ENCODE measurements around the gene MAP3K7. TPM values are rescaled to one million over a fixed set of nuclear protein-coding genes. Genes with fewer than 3 reads are reported as not detected.

The MAP3K7 gene
- total RNA-seq, 1 donor from 2014 or later: 18.3 TPM

DNA sequence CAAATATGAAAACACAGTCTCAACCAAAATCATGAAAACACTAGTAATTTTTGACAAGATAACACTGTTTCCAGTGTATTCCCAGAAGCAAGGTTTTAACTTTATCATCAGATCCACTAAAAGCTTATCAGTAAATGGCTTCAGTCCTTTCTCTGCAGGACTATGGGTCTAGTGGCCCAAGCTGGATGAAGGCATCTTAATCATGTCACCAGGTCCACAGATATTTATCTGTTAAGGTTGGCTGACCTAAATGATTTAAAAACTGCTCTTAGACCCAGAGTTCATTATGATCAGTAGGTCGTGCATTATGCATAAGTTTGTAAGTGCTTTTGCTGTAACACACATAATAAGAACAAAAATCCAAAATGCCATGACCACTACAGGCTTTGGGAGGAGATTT lies 118.0 kb downstream of the MAP3K7 start:
- Histone ChIP-seq H3K4me1 (no peaks in the 10 kb centered on the region), H3K27me3 (no peaks in the 10 kb centered on the region), H3K4me3 (no peak overlapping the region), H3K9me3 (no peaks in the 10 kb centered on the region), H3K36me3 (no peaks in the 10 kb centered on the region), H3K27ac (no peak overlapping the region)
- intact Hi-C loops (cut with DNase I): no loop called here
- TF ChIP-seq, protein P1, sequence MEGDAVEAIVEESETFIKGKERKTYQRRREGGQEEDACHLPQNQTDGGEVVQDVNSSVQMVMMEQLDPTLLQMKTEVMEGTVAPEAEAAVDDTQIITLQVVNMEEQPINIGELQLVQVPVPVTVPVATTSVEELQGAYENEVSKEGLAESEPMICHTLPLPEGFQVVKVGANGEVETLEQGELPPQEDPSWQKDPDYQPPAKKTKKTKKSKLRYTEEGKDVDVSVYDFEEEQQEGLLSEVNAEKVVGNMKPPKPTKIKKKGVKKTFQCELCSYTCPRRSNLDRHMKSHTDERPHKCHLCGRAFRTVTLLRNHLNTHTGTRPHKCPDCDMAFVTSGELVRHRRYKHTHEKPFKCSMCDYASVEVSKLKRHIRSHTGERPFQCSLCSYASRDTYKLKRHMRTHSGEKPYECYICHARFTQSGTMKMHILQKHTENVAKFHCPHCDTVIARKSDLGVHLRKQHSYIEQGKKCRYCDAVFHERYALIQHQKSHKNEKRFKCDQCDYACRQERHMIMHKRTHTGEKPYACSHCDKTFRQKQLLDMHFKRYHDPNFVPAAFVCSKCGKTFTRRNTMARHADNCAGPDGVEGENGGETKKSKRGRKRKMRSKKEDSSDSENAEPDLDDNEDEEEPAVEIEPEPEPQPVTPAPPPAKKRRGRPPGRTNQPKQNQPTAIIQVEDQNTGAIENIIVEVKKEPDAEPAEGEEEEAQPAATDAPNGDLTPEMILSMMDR (IDR thresholded peaks at IDR 0.05): no peak
- no peak for DNase-seq (ENCODE audit: low spot score in 2 of 2)

DNA sequence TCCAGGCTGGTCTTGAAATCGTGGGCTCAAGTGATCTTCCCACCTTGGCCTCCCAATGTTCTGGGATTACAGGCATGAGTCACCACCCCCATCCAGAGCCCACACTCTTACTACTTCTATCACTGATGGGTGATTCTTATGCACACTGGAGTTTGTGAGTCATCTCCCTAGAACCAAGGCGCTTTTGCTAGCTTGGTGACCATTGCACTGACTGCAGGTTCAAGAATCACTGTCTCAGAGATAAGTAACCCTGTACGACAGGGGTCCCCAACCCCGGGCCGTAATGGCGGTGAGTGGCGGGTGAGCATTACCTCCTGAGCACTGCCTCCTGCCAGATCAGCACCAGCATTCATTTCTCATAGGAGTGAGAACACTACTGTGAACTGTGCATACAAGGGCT lies 118.8 kb downstream of the MAP3K7 start:
- no peaks in the 10 kb centered on the region for H3K27me3 ChIP-seq
- intact Hi-C loops (cut with DNase I): no loop called here
- no peak overlapping the region for H3K4me3 ChIP-seq
- no peaks in the 10 kb centered on the region for H3K4me1 ChIP-seq
- TF ChIP-seq, protein P1 (IDR thresholded peaks at IDR 0.05): no peak
- no peak overlapping the region for H3K27ac ChIP-seq
- no peak for DNase-seq (ENCODE audit: low spot score in 2 of 2)
- no peaks in the 10 kb centered on the region for H3K9me3 ChIP-seq
- no peaks in the 10 kb centered on the region for H3K36me3 ChIP-seq

DNA sequence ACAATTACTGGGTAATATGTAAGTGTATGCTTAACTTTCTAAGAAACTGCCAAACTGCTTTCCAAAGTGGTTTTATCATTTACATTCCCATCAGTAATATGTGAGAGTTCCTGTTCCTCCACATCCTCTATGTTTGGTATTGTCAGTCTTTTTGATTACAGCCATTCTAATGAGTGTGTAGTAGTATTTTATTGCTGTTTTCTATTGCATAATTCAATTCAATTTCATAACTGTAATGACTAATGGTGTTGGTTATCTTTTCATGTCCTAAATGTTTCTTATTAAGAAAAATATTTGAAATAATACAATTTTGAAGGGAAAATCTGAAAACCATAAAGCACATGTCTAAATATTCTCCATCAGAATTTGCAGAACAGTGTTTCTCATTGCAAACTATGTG lies 119.3 kb downstream of the MAP3K7 start:
- no peak overlapping the region for H3K4me3 ChIP-seq
- no peaks in the 10 kb centered on the region for H3K9me3 ChIP-seq
- TF ChIP-seq, protein P1 (IDR thresholded peaks at IDR 0.05): no peak
- no peak for DNase-seq (ENCODE audit: low spot score in 2 of 2)
- H3K27me3 ChIP-seq: no peaks in the 10 kb centered on the region
- H3K36me3 ChIP-seq: no peaks in the 10 kb centered on the region
- H3K27ac ChIP-seq: no peak overlapping the region
- H3K4me1 ChIP-seq: no peaks in the 10 kb centered on the region
- intact Hi-C loops (cut with DNase I): no loop called here

DNA sequence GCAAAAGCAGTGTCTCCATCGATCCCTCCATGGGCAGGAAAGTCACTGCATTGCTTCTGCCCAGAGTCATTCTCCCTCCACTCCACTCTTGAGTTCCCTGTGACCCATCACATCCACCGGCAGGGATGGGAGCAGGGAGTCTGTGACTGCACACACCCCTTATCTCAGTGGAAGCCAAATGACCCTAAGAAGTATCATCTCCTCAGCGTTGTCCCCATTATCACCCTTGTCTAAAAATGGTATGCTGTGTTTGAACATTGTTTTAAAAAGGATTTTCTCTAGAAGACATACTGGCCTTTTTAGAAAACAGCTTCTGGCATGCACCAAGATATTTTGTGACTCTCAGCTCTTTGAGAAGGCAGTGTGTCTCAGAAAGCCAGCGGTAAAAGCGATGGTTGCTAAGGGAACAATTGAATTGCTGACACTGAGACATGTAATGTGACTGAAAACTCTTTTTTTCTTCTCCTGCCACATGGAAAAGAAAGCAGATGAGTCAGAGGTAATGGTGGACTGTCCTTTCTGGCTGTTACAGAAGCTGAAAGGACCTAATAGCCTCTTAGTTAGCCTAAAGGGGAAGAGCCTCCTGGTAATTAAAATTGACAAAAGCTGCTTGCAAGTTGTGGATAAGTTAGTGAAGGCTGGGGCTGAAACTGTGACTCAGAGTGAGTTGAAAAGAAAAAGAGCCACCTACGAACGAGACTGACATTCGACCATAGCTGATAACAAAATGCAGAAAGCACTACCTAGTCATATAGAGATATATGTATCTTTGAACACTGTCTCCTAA lies 120.5 kb downstream of the MAP3K7 start:
- H3K27ac ChIP-seq: no peak overlapping the region

DNA sequence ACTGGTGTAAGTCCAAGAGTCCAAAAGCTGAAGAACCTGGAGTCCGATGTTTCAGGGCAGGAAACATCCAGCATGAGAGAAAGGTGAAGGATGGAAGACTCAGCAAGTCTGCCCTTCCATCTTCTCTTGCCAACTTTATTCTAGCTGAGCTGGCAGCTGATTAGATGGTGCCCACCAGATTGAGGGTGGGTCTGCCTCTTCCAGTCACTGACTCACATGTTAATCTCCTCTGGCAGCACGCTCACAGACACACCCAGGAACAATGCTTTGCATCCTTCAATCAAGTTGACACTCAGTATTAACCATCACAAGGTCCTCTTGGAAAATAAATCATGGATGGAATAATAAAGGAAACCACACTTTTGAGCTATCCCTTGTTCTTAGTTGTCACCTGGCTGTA lies 121.2 kb downstream of the MAP3K7 start:
- H3K4me3 ChIP-seq: no peak overlapping the region
- H3K36me3 ChIP-seq: no peaks in the 10 kb centered on the region
- H3K4me1 ChIP-seq: no peaks in the 10 kb centered on the region
- TF ChIP-seq, protein P1 (IDR thresholded peaks at IDR 0.05): no peak
- no peaks in the 10 kb centered on the region for H3K9me3 ChIP-seq
- DNase-seq (ENCODE audit: low spot score in 2 of 2): no peak
- no peaks in the 10 kb centered on the region for H3K27me3 ChIP-seq
- H3K27ac ChIP-seq: no peak overlapping the region
- intact Hi-C loops (cut with DNase I): no loop called here

More for the DNA sequence above, 120.5 kb downstream of the MAP3K7 start:
- no peaks in the 10 kb centered on the region for H3K27me3 ChIP-seq
- no peak overlapping the region for H3K4me3 ChIP-seq
- TF ChIP-seq, protein P1 (IDR thresholded peaks at IDR 0.05): no peak
- no peaks in the 10 kb centered on the region for H3K36me3 ChIP-seq
- no peaks in the 10 kb centered on the region for H3K4me1 ChIP-seq
- intact Hi-C loops (cut with DNase I): no loop called here
- no peak for DNase-seq (ENCODE audit: low spot score in 2 of 2)
- H3K9me3 ChIP-seq: no peaks in the 10 kb centered on the region

All from ascending aorta (tissue), 2 donors.